CMK (cell line): ENCODE results near the gene CSNK1G2.
"Not testable (repeated sequence)": the region's sequence is repeated elsewhere in the genome, so short reads cannot be mapped to it uniquely, and the experiment has no call there.

ENCODE experiments used
- DNase-seq: peaks from one replicate; pipeline ENCODE4 v3.0.0-alpha.2; 2010; ENCODE audit warnings: low read depth

CSNK1G2 gene

GRCh38 chr19:1988464-1988863 lies 47.5 kb downstream of the CSNK1G2 start:
- not testable (repeated sequence) for DNase-seq

GRCh38 chr19:1989513-1990229 lies 48.7 kb downstream of the CSNK1G2 start:
- DNase-seq, result no peak

DNA sequence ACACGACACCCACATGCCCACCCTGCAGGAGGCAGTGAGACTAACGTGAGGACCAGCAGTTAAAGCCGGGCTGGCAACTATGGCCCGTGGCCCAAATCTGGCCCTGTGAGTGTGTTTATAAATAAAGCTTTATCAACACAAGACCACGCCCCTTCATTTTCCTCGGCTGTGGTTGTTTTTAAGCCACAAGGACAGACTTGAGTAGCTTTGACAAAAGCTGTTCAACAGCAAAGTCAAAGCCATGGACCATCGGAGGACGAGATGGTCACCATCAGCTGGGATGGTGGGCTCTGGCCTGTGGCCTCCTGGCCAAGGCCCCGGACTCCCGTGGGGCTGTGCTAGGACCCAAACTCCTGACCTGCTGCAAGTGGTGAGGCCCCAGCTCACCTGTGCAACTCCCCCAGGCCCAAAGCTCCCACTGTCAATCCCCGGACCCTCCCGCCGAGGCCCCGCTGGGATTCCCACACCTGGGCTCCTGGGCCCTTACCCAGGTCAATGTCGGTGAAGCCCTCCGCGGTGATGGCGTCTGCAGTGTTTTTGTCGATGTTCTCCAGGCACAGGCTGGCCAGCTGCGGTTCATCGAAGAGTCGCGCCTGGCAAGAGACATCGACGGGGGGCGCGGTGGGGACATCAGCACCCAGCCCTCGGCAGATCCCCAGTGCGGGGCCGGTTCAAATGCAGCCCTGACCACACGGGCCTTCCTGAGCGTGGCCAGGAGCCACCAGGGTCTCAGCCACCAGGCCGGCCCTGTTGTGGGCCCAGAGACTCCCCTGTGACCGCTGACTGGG lies 49.5 kb downstream of the CSNK1G2 start:
- no peak for DNase-seq

DNA sequence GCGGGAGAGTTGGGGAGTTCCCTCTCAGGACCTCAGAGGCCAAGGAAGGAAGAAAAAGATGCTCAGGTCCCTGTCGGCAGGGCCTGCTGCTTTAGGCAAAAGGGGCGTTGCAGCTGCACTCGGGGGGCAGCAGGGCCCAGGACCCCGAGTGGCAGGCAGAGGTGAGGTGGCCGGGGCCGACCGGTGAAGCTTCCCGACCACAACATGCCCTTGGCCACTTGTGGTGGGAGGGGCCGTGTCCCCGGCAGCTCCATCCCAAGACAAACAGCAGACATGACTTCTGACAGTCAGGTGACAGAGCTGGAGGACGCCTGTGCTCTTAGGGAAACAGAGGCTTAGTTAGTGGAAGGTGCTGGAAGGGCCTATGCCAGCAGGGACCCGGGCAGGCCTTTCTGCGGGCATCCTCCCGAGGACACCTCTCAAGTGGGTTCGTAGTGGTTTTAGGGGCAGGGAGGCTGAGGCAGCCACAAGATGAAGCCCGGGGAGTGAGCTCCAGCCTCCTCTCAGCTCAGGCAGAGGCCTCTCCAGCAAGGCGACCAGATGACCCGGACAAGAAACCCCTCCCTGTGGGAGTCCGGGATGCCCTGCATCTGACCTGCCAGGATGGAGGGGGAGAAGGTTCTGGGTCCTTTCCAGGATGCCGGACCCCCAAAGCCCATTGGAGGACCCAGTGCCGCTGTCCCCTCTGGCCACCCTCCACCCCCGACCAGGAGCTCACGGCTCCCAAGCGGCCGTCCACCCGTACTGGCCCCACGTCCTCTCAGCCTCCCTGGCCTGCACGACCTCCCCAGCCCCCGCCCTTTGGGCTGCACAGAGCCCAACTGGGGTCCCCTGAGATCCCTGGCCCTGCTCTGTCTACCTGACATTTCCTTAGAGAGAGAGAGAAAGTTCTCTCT lies 50.3 kb downstream of the CSNK1G2 start:
- DNase-seq, result no peak

GRCh38 chr19:1992759-1993260 lies 51.8 kb downstream of the CSNK1G2 start:
- DNase-seq, result no peak

DNA sequence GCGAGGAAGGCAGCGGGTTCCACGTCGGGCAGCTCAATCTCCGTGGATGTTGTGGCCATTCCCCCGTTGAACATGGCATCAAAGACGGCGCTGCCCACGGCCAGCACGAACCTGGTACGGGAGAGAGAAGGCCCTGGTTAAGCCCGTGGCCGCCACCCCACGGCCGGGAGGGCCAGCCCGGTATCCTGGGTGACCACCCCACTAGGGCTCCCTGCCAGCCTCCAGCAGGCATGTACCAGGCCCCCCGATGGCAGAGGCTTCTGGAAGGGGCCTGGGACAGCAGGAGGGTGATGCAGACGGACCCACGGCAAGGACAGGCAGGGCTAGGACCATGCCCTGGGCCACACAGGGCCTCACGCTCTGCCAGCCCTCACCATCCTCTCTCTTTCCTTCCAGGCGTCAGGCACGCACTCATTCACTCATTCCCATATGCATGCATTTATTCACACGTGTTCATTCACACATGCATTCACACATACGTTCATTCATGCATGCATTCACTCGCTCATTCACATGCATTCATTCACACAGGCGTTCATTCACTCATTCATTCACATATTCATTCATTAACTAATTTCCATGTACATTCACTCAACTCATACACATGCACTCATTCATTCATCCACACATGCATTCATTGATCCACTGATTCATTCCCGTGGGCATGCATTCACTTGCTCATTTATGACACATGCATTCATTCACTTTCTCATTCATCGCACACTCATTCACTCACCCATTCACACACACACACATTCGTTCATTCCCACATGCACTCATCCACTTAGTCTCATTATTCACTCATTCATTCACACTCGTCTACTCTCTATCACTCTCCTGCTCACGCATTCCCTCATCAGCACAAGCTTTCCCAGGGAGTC lies 56.6 kb downstream of the CSNK1G2 start:
- DNase-seq, result no peak

DNA sequence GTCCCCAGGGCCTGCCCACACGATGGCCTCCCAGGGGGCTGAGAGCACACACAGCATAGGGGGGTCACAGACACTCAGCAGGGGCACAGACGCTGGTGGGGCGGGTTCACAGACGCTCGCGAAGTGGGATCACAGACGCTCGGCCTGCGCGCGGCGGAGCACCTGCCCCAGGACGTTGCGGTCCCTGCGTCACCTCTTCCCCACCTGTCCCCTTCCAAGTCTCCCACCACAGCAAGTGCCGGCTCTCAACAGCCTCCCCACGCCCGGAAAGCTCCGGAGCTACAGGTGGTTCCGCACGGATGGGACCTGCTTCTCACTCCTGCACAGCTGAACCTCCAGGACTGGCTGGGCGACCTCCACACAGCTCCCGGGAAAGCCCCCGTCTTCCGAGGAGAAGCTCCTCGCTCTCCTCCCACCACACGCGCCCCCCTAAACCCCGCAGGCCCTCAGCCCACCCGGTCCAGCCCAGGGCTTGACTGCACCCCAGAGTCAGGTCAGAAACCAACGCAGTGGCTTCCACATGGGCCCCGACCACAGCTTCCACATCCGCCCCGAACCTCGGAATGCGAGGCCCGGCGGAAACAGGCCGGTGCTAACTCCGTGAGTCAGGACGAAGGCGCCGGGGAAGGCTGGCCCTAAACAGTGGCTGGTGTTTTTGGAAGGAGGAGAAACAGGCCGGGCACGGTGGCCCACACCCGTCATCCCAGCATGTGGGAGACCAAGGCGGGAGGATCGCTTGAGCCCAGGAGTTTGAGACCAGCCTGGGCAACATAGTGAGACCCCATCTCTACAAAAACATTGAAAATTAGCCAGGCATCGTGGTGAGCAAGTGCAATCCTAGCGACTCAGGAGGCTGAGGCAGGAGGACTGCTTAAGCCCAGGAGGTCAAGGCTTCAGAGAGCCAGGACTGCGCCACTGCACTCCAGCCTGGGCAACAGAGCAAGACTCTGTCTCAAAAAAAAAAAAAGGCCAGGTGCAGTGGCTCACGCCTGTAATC lies 58.0 kb downstream of the CSNK1G2 start:
- DNase-seq, result no peak

DNA sequence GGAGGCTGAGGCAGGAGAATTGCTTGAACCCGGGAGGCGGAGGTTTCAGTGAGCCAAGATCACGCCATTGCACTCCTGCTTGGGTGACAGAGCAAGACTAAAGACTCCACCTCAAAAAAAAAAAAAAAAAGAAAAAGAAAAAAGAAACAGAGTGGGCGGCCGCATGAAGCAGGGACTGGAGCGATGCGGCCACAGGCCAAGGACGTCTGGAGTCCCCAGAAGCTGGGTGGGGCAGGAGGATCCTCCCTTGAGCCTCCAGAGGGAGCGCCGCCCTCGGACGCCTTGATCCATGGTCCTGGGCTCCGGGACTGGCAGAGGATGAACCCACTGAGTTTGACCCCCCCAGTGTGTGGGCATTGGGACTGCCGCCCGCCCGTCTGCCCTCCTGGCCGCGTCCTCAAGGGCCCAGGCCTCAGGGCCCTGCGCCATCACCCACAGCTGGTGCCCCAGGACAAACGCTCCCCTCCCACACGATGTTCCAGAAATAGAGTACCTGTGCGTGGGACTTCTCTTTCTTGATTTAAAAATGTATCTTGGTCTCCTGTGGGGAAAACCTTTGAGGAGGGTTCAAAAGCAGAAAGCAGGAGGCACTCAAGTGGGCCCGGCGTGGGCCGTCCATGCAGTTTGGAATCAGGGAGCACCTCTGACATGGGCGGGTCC lies 59.0 kb downstream of the CSNK1G2 start:
- no peak for DNase-seq

DNA sequence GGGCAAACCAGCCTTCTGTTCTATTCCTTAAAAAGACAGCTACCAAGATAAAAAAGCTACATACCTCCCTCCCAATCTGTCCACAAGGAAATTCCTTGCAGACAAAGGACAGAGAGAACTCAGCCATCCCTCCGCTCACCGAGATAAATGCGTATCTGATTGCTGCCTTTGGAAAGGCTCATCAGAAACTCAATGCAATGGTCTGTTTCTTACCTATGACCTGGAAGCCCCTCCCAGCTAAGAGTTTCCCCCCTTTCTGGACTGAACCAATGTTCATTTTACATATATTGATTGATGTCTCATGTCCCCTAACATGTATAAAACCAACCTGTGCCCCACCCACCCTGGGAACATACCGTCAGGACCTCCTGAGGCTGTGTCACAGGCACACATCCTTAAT lies 62.9 kb downstream of the CSNK1G2 start:
- no peak for DNase-seq

DNA sequence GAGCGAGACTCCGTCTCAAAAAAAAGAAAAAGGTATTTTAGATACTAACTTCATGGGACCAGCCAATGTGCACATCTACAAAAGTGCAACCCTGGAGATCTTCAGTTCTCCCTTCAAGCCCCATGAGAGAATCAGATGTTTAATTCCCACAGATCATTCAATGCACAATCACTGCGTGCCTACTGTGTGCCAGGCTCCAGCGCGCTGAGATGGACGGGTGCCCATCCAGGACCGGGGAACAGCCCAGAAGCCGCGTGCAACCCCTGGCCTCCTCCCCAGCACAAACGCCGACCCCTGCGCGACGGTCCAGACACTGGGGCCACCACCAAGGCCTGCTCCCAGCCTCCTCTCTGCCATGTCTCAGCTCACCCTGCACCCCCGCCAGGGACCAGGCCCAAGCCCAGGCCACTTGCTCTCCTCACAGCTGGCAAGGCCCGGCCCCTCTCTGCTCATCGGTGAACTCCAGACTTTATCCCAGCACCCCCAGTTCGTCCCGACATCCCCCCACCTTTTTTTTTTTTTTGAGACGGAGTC lies 69.2 kb downstream of the CSNK1G2 start:
- DNase-seq, result no peak

DNA sequence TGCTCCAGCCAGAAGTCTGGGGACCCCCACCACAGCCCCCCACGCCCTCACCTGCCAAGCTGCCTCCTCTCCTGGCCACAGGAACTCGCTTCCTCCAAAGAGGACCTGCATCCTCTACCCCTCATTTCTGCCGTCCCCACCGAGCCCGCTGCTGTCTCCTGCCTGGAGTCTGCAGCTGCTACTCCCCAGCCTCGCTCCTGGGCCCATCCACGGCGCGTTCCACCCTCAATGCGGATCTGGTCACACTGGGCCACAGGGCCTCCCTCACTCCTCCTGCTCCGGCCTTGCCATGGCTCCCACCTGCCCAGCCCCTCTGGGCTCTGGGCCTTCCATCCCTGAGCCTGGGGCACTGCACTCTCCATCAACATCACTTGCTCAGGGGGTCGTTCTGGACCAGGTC lies 70.2 kb downstream of the CSNK1G2 start:
- DNase-seq, result no peak

DNA sequence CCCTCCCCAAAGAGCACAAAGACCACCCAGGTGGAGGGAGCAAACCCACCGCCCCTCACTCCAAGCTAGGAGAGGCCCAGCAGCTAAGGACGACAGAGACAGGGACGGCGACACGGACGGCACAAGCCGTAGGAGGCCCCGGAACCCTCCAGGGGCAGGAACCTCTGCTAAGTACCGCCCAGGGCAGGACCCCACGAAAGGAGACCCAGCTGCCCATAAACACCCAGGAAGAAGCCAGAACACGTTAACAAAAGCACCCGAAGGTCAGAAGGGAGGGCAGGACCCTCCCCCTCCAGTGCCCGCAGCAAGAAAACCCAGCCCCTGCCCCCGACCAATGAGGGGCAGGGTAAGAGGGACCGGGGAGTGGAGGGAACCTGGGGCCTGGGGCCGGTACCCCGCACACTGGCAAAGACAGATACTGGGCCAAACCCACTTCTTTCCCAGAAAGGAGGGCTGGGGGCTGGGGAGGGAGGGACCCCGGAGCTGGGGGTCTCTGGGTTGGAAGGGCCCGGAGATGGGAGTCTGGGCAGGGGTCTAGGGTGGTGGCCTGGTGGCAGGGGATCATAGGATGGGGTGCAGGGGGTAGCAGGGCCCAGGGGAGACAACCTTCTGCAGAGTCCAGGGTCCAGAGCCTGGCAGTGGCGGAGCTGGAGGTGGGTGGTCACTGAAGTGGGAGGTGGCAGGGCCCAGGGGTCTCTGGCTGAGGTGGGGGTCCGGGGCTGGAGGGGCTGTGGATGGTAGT lies 72.1 kb downstream of the CSNK1G2 start:
- no peak for DNase-seq

DNA sequence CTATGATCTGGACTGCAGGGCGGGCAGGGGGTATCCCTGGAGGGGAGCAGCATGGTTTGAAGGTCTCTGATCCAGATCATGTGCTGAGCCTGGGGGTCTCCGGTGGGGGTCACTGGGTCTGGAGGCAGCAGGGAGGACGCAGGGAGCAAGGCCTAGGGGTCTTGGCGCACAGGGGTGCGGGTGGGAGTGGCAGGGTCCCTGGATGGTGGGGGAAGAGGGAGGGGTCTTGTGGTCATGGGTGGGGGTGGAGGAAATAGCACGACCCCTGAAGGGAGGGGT lies 72.7 kb downstream of the CSNK1G2 start:
- no peak for DNase-seq

DNA sequence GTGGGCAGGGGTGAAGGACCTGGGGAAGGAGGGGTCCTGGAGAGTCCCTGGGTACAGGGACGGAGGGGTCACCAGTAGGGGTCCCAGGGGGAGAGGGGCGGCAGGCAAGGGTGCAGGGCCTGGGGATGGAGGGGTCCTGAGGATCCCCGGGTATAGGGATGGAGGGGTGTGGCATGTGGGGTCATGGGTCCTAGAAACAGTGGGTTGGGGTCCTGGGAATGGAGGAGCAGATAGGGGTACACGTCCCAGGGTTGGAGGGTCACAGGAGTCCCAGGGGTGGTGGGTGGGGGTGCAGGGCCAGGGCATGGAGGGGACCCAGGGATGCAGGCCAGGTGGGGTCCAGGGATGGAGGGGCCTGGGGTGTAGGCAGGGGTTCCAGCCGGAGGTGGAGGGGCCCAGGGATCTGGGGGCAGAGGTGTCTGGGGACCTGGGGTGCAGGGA lies 73.2 kb downstream of the CSNK1G2 start:
- DNase-seq, result no peak

- DNase-seq, result no peak
These were observed 74.0 kb downstream of the CSNK1G2 start for GRCh38 chr19:2014731-2015607.

GRCh38 chr19:2015608-2015950 lies 74.6 kb downstream of the CSNK1G2 start, which contains the start of gene BTBD2:
TSS of gene BTBD2 (minus strand) at chr19:2015714. CDS start at chr19:2015703, 11 bp downstream.
- peak; percentile 77 for DNase-seq

DNA sequence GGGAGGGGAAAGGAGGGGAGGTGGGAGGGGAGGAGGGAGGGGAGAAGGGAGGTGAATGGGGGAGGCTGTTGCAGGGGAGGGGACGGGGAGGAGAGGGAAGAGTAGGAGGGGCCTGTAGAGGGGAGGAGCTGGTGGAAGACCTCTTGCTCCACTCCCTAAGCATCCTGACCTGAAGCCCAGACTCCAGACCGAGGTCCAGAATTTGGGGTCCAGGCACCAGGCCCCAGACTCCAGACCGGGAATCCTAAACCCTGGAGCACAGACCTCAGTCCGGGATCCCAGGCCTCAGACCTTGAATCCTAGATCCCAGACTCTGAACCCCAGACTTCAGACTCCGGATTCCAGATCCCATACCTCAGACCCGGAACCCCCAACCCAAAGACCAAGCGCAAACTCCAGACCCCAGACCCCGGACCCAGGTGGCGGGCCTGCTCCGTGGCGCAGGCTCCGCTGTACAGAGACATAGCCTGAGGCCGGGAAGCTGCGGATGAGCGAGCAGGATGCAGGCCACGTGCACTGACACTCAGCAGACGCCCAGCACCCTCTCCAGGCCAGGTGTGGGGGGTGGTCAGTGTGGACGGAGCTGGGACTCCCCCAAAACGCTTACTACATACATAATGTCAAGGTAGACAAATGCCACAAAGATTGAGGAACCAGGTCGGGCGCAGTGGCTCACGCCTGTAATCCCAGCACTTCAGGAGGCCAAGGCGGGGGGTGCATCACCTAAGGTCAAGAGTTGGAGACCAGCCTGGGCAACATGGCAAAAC lies 75.3 kb downstream of the CSNK1G2 start:
- DNase-seq, result peak; percentile 74
